GM21526 (cell line): Measurements from ENCODE around the gene PIK3R2.
A peak's percentile ranks its signal among the peaks of the same experiment; 100 is the strongest.

ENCODE experiments used
- ATAC-seq: cut with Tn5 transposase; IDR thresholded peaks from one replicate; pipeline ENCODE4 v1.9.1; 2021; ENCODE audit warnings: moderate library complexity; ENCODE audit not compliant: unreplicated experiment, low FRiP score

Gene PIK3R2

DNA sequence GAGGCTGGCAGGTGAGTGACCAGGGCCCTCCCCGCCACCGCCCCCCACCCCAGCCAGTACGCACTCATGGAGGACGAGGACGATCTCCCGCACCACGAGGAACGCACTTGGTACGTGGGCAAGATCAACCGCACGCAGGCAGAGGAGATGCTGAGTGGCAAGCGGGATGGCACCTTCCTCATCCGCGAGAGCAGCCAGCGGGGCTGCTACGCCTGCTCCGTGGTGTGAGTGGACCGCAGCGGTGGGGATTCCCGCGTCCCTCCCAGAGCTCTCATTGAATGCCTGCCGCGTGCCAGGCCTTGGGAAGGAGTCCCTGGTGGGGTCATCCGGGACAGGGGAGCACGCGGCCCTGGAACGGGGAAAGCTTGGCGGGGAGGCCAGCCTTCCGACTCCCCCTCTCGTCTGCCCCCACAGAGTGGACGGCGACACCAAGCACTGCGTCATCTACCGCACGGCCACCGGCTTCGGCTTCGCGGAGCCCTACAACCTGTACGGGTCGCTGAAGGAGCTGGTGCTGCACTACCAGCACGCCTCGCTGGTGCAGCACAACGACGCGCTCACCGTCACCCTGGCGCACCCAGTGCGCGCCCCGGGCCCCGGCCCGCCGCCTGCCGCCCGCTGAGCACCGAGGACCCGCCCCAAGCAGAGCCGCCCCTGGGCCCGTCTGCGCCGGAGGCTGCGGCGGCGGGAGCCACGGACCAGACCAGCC, 15.9 kb downstream of the PIK3R2 start:
- no peak for ATAC-seq

DNA sequence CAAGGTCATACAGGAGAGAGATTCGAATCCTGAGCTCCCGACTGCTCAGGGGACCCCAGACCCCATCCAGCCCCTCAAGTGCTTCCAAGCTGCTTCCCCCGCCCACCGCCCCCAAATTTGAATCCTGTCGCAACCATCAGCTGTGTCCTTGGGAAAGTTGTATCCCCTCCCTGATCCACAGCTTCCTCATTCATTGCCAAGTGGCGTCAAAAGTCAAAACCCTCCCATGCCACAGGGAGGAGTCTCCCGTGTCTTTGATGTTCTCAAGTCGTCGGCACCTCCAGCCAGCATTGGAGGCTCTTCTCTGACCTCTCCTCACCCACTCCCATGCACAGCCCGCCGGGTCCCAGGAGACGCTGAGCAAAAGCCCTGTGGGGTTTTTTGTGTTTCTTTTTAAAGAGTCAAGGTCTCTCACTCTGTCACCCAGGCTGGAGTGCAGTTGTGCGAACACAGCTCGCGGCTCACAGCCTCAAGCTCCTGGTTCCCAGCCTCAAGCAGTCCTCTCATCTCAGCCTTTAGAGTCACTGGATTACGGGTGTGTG, 17.8 kb downstream of the PIK3R2 start:
- ATAC-seq = no peak

- no peak for ATAC-seq
Observed at GRCh38 chr19:18171605-18172327, 18.8 kb downstream of the PIK3R2 start.

DNA sequence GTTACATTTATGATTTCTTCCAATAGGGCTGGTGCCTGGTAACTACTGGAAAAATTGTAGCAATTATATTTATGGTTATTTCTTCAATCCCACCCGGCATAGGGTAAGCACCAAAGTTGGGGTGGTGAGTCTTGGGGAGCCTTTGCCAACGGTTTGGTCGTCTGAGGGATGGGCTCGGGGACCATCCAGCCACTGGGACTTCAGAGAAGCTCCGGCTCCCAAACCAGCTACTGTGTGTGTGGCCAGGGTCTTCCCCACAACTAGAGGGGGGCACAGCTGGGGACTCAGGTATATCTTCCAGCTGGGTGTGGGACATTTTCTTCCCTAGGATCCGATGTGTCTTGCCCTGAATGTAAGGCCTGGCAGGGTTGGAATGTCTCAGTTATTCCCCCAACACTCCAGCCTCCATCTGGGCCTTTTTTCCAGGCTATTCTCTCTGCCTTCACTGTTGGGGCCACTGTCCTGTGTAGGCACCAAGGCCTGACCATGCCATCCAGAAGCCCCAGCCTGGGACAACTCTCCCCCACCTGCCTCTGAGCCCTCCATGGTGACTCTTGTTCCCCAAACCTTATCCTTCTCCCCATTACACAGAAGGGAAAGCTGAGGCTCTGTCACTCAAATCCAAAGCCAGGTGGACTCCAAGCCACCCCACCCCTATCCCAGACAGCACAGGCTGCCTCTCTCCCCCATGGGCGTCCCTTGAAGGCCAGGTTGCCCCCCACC, 19.5 kb downstream of the PIK3R2 start:
- ATAC-seq = no peak

- ATAC-seq = peak; percentile 2
Observed at GRCh38 chr19:18173054-18173571, 20.1 kb downstream of the PIK3R2 start.

- ATAC-seq = peak; percentile 38
Observed at GRCh38 chr19:18173572-18174288, 20.8 kb downstream of the PIK3R2 start, which contains the start of gene IFI30. Gene IFI30 (plus strand): TSS chr19:18173813. CDS start chr19:18173842, 29 bp downstream.

DNA sequence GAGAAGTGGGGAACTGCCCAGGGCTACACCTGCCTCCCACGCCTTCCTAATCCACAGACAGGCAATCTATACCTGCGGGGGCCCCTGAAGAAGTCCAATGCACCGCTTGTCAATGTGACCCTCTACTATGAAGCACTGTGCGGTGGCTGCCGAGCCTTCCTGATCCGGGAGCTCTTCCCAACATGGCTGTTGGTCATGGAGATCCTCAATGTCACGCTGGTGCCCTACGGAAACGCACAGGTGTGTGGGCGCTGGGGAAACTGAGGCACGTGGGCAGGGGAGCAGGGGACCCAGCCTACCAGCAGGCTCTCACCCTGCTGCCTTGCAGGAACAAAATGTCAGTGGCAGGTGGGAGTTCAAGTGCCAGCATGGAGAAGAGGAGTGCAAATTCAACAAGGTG, 22.0 kb downstream of the PIK3R2 start:
- no peak for ATAC-seq

- no peak for ATAC-seq
Observed at GRCh38 chr19:18176367-18177310, 23.7 kb downstream of the PIK3R2 start.

- ATAC-seq = no peak
Observed at GRCh38 chr19:18179957-18180356, 27.0 kb downstream of the PIK3R2 start.

DNA sequence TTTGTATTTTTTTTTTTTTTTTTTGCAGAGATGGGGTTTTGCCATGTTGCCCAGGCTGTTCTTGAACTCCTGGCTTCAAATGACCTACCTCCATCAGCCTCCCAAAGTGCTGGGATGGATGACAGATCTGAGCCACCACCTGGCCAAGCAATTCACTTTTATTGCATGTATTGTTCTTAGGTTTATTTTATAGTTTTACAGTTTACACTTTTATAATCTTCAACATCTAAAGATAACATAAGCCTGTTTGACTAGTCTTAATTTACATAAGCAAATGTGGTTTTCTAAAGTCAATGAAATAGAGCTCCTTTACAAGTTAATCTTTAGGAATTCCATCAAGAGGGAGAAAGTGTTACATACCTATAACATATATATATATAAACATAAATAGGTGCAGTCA, 30.6 kb downstream of the PIK3R2 start:
- ATAC-seq = no peak

DNA sequence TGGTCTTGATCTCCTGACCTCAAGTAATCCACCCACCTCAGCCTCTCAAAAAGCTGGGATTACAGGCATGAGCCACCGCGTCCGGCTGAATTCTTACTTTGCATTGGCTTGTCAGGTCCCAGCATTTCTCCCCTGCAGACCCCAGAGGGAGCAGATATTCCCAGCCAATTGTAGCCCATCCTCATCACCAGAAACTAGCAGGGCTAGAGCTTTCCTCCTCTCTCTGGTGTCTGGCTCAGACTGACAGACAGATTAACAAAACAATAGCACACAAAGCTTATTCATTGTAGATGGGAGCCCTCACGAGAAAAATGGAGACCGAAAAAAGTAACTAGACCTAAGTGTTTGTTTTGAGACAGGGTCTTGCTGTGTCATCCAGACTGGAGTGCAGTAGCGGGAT, 32.6 kb downstream of the PIK3R2 start:
- ATAC-seq = no peak

GRCh38 chr19:18190278-18190677, 37.3 kb downstream of the PIK3R2 start:
- no peak for ATAC-seq

DNA sequence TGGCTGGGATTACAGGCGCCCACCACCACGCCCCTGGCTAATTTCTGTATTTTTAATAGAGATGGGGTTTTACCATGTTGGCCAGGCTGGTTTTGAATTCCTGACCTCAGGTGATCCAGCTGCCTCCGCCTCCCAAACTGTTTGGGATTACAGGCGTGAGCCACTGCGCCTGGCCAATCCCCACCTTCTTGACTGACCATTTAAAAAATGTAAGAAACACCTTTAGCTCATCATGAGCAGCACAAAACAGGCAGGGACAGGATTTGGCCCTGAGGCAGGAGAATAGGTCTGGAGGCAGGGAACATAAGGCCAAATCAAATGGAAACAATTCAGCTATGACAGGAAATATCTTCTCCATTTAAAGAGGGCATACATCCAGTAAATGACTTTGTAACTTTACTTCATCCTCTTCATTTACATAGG, 38.7 kb downstream of the PIK3R2 start:
- ATAC-seq = no peak

DNA sequence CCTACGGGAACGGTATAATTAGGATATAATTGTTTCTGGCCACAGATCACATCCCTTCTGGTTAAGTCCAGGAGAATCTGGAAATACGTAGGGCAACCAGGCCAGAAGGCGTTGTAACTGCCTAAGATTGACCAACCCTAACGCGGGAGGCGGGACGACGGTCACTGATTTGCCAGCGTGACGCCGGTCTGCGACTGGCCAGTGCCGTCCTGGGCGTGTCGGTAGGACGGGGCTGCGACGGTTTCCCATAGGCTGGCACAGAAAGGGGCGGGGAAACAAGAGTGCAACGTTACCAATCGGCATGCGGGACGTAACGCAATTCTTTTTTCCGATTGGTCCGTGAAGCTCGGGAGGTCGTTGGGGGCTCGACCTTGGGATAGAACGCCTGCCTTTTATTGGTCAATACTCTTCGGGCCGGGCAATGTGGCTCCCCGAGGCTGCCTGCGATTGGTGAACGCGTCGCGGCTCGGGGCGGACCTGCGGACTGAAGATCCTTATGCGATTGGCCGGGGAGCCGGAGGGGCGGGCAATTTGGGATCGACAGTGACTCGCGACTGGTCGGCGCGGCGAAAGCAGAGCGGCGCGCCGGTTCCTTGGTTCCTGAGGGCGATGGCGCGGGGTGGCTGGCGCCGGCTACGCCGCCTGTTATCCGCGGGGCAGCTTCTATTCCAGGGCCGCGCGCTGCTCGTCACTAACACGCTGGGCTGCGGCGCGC, 39.9 kb downstream of the PIK3R2 start, which contains the start of gene MPV17L2:
TSS of gene MPV17L2 (plus strand) at position 546 of the 715 bp plus-strand sequence. CDS start at position 610, 64 bp downstream.
- peak; percentile 64 for ATAC-seq

DNA sequence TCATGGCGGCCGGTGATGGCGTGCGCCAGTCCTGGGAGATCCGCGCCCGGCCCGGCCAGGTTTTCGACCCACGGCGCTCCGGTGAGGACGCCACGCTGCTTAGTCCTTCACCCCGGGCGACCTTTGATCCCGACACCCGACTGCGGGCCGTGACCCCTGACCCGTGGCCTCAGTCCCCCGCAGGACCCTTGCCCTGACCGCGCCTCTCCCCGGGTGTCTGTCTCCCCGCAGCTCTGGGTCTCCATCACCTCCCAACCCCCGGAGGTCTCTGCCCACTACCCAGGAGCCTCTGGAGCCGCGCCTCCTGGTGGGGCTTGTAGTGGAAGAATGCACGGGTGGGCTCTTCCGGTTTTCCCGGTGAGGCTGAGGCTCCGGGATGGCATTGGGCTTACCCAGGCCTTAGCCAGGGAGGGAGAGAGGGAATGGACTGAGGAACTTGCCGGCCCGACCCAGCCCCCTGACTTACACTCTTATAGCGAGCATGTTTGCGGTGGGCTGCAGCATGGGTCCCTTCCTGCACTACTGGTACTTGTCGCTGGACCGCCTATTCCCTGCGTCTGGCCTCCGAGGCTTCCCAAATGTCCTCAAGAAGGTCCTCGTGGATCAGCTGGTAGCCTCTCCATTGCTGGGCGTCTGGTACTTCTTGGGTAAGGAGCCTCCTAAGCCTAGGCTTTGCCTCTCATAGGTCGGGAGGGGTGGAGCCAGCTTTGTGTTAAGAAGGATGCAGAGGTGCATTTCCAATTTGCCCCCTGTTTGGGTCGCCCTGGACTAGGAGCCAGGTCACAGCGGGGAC, 40.6 kb downstream of the PIK3R2 start:
- ATAC-seq = no peak

- no peak for ATAC-seq
Observed at GRCh38 chr19:18194181-18194530, 41.2 kb downstream of the PIK3R2 start.

DNA sequence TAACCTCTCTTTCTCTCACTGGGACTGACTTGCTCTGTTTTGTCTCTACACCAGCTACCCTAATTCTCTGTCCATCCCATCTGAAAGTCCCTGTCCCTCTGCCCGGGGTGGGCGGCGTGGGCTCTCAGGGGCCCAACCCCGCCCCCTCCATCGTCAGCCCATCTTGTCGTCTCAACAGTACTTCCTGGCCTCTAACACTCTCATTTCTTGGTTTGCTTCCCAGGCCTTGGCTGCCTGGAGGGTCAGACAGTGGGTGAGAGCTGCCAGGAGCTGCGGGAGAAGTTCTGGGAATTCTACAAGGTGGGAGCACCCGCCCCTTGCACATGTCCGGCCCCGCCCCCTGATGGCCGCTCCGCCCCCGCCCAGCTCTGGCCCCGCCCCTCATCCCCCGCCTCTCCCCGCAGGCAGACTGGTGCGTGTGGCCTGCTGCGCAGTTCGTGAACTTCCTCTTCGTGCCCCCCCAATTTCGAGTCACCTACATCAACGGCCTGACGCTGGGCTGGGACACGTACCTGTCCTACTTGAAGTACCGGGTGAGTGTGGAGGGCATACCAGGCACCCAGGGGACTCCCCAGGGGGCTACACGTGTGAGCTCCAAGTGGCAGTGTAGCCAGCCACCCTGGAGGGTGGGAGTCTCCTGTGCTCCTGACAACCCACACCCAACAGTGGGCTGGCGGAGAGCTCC, 41.7 kb downstream of the PIK3R2 start:
- no peak for ATAC-seq
